Measurements from ENCODE around the gene ACKR3. TPM values are rescaled to one million over a fixed set of nuclear protein-coding genes. Genes with fewer than 3 reads are reported as not detected.

ACKR3 gene
- polyA plus RNA-seq (ENCODE audit: insufficient read length in 4 of 4): 10 to 100 TPM; 60.8 to 70.5 (median 67.6) TPM

GRCh38 chr2:236569573-236569973, at the start of gene ACKR3:
Gene ACKR3, plus strand, starts transcription at chr2:236569825. Its CDS starts 10,641 bp downstream, at chr2:236580466.
- peak in 1 of 4 donors; percentile 81 for DNase-seq (ENCODE audit: low read depth in 4 of 4, low spot score in 3 of 4)

GRCh38 chr2:236521556-236521955, 48.1 kb upstream of the ACKR3 start:
- no peak for DNase-seq (ENCODE audit: low read depth in 4 of 4, low spot score in 3 of 4)

GRCh38 chr2:236523249-236523648, 46.4 kb upstream of the ACKR3 start:
- no peak for DNase-seq (ENCODE audit: low read depth in 4 of 4, low spot score in 3 of 4)

GRCh38 chr2:236525411-236525997, 44.1 kb upstream of the ACKR3 start:
- no peak for DNase-seq (ENCODE audit: low read depth in 4 of 4, low spot score in 3 of 4)

GRCh38 chr2:236526455-236527158, 43.0 kb upstream of the ACKR3 start:
- no peak for DNase-seq (ENCODE audit: low read depth in 4 of 4, low spot score in 3 of 4)

- no peak for DNase-seq (ENCODE audit: low read depth in 4 of 4, low spot score in 3 of 4)
These were observed 42.4 kb upstream of the ACKR3 start for GRCh38 chr2:236527159-236527630.

- no peak for DNase-seq (ENCODE audit: low read depth in 4 of 4, low spot score in 3 of 4)
These were observed 40.0 kb upstream of the ACKR3 start for GRCh38 chr2:236529606-236530005.

- no peak for DNase-seq (ENCODE audit: low read depth in 4 of 4, low spot score in 3 of 4)
These were observed 39.1 kb upstream of the ACKR3 start for GRCh38 chr2:236530512-236530911.

- no peak for DNase-seq (ENCODE audit: low read depth in 4 of 4, low spot score in 3 of 4)
These were observed 38.4 kb upstream of the ACKR3 start for GRCh38 chr2:236531195-236531594.

- no peak for DNase-seq (ENCODE audit: low read depth in 4 of 4, low spot score in 3 of 4)
These were observed 37.6 kb upstream of the ACKR3 start for GRCh38 chr2:236531996-236532395.

- no peak for DNase-seq (ENCODE audit: low read depth in 4 of 4, low spot score in 3 of 4)
These were observed 36.3 kb upstream of the ACKR3 start for GRCh38 chr2:236533343-236533742.

GRCh38 chr2:236535024-236535423, 34.6 kb upstream of the ACKR3 start:
- no peak for DNase-seq (ENCODE audit: low read depth in 4 of 4, low spot score in 3 of 4)

- no peak for DNase-seq (ENCODE audit: low read depth in 4 of 4, low spot score in 3 of 4)
These were observed 32.8 kb upstream of the ACKR3 start for GRCh38 chr2:236536727-236537398.

GRCh38 chr2:236538242-236538641, 31.4 kb upstream of the ACKR3 start:
- DNase-seq (ENCODE audit: low read depth in 4 of 4, low spot score in 3 of 4): no peak

GRCh38 chr2:236541008-236541562, 28.5 kb upstream of the ACKR3 start:
- DNase-seq (ENCODE audit: low read depth in 4 of 4, low spot score in 3 of 4): no peak

- DNase-seq (ENCODE audit: low read depth in 4 of 4, low spot score in 3 of 4): no peak
These were observed 25.3 kb upstream of the ACKR3 start for GRCh38 chr2:236544362-236544761.

GRCh38 chr2:236545248-236545658, 24.4 kb upstream of the ACKR3 start:
- DNase-seq (ENCODE audit: low read depth in 4 of 4, low spot score in 3 of 4): no peak

GRCh38 chr2:236545814-236546480, 23.7 kb upstream of the ACKR3 start:
- no peak for DNase-seq (ENCODE audit: low read depth in 4 of 4, low spot score in 3 of 4)

- DNase-seq (ENCODE audit: low read depth in 4 of 4, low spot score in 3 of 4): no peak
These were observed 23.0 kb upstream of the ACKR3 start for GRCh38 chr2:236546561-236547002.

- DNase-seq (ENCODE audit: low read depth in 4 of 4, low spot score in 3 of 4): no peak
These were observed 21.9 kb upstream of the ACKR3 start for GRCh38 chr2:236547725-236548124.
